OCI-LY1 (cell line): ENCODE data around the gene STX18.

Source experiments
- H2AFZ ChIP-seq: fragments of 200-600 bp; sonication (generic), shearing (Covaris generic); 2 replicates; pipeline ENCODE4 v1.6.0; 2014; ENCODE audit warnings: antibody characterized with exemption, mild to moderate bottlenecking, low read length
- H3F3A ChIP-seq: fragments of 200-600 bp; sonication (generic), shearing (Covaris generic); 2 replicates; pipeline ENCODE4 v1.6.0; 2014; ENCODE audit warnings: mild to moderate bottlenecking, antibody characterized with exemption, low read length, moderate library complexity; ENCODE audit not compliant: insufficient read depth
- H3K27ac ChIP-seq: fragments of 200-600 bp; sonication (generic); 2 replicates; pipeline ENCODE4 v1.5.1; 2014; ENCODE audit warnings: low read length, mixed run types, mild to moderate bottlenecking, low read depth; ENCODE audit not compliant: poor library complexity, severe bottlenecking
- H3K27me3 ChIP-seq: fragments of 200-600 bp; sonication (generic); 2 replicates; pipeline ENCODE4 v1.6.0; 2014; ENCODE audit warnings: antibody characterized with exemption, mild to moderate bottlenecking, low read length, moderate library complexity; ENCODE audit not compliant: insufficient read depth
- H3K36me3 ChIP-seq: fragments of 200-600 bp; sonication (generic); 2 replicates; pipeline ENCODE4 v1.6.1; 2014; ENCODE audit warnings: mild to moderate bottlenecking, antibody characterized with exemption, low read length, moderate library complexity, mixed read lengths; ENCODE audit not compliant: insufficient read depth
- H3K4me1 ChIP-seq: fragments of 200-600 bp; sonication (generic); 2 replicates; pipeline ENCODE4 v1.5.1; 2014; ENCODE audit warnings: mild to moderate bottlenecking, low read length, moderate library complexity; ENCODE audit not compliant: insufficient read depth, severe bottlenecking
- H3K4me2 ChIP-seq: fragments of 200-600 bp; sonication (generic), shearing (Covaris generic); 2 replicates; pipeline ENCODE4 v1.6.1; 2014; ENCODE audit warnings: low read length
- H3K4me3 ChIP-seq: fragments of 200-600 bp; sonication (generic); 2 replicates; pipeline ENCODE4 v1.5.1; 2014; ENCODE audit warnings: low read length, low read depth, mild to moderate bottlenecking, mixed read lengths; ENCODE audit not compliant: poor library complexity, severe bottlenecking
- H3K79me2 ChIP-seq: fragments of 200-600 bp; shearing (Covaris generic); 2 replicates; pipeline ENCODE4 v1.6.1; 2016; ENCODE audit warnings: mixed run types, low read length, mixed read lengths; ENCODE audit not compliant: insufficient read depth
- H3K9ac ChIP-seq: fragments of 200-600 bp; sonication (generic), shearing (Covaris generic); 2 replicates; pipeline ENCODE4 v1.6.1; 2014; ENCODE audit warnings: mild to moderate bottlenecking, low read length, mixed read lengths
- H3K9me2 ChIP-seq: fragments of 200-600 bp; sonication (generic), shearing (Covaris generic); 2 replicates; pipeline ENCODE4 v1.6.1; 2014; ENCODE audit warnings: low read depth, mild to moderate bottlenecking, low read length, mixed read lengths
- H3K9me3 ChIP-seq: fragments of 200-600 bp; shearing (Covaris generic); 2 replicates; pipeline ENCODE4 v1.6.1; 2014; ENCODE audit warnings: low read length, mixed read lengths
- H4K20me1 ChIP-seq: fragments of 200-600 bp; sonication (generic), shearing (Covaris generic); 2 replicates; pipeline ENCODE4 v1.6.0; 2016; ENCODE audit warnings: mild to moderate bottlenecking, low read length; ENCODE audit not compliant: insufficient read depth
- EZH2 ChIP-seq: fragments of 200-600 bp; sonication (generic), shearing (Covaris generic); IDR thresholded peaks from 2 replicates; pipeline ENCODE4 v1.8.0; 2017; ENCODE audit warnings: borderline replicate concordance, mixed run types, mild to moderate bottlenecking, antibody characterized with exemption, low read length, moderate library complexity, mixed read lengths
- TF ChIP-seq, protein P1 (sequence below): fragments of 200-600 bp; sonication (generic), shearing (Covaris generic); IDR thresholded peaks from 2 replicates; pipeline ENCODE4 v1.5.1; 2017; ENCODE audit warnings: mild to moderate bottlenecking, antibody characterized with exemption, low read length, moderate library complexity, mixed read lengths

The STX18 gene

DNA sequence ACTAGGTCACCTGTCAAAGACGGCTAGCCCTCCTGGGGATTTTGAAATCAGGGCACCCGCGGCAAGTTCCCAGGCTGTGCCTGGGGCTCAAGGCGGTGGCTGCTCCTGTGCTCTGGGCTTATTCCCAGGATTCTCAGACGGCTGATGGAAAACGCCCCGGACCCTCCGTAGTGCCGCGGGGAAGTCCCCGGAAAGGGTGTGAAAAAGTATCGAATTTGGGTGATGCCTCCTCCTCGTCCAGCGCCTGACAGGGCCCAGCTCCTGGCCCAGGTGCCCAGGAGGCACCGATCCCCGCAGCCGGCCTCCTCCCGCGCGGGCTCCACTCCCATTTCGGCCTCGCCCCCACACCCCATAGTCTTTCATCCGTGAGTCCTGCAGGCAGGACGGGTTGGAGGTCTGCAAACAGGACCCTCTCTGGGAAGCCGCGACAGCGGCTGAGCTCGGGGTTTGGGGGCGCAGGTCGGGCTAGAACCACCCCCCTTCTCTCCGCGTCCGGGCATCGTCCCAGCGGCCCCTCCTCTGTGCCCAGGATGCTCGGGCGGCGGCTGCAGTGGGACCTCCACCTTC is 156.0 kb downstream of the STX18 start:
- Histone ChIP-seq H3F3A (no peaks in the 10 kb centered on the region), H4K20me1 (no peaks in the 10 kb centered on the region), H3K27me3 (no peaks in the 10 kb centered on the region), H3K9me2 (no peaks in the 10 kb centered on the region), H3K9me3 (no peaks in the 10 kb centered on the region), H3K9ac (peak overlapping the region; percentile 74), H3K36me3 (peaks cover 18% of the 10 kb centered on the region; the same call in 1 of the 2 replicates), H3K4me1 (peaks cover 37% of the 10 kb centered on the region), H3K79me2 (no peaks in the 10 kb centered on the region), H3K4me3 (peak overlapping the region; percentile 89), H2AFZ (no peak overlapping the region), H3K27ac (no peak overlapping the region), H3K4me2 (peak overlapping the region; percentile 71)
- TF ChIP-seq, protein P1, sequence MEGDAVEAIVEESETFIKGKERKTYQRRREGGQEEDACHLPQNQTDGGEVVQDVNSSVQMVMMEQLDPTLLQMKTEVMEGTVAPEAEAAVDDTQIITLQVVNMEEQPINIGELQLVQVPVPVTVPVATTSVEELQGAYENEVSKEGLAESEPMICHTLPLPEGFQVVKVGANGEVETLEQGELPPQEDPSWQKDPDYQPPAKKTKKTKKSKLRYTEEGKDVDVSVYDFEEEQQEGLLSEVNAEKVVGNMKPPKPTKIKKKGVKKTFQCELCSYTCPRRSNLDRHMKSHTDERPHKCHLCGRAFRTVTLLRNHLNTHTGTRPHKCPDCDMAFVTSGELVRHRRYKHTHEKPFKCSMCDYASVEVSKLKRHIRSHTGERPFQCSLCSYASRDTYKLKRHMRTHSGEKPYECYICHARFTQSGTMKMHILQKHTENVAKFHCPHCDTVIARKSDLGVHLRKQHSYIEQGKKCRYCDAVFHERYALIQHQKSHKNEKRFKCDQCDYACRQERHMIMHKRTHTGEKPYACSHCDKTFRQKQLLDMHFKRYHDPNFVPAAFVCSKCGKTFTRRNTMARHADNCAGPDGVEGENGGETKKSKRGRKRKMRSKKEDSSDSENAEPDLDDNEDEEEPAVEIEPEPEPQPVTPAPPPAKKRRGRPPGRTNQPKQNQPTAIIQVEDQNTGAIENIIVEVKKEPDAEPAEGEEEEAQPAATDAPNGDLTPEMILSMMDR: no peak
- TF ChIP-seq EZH2: no peak

DNA sequence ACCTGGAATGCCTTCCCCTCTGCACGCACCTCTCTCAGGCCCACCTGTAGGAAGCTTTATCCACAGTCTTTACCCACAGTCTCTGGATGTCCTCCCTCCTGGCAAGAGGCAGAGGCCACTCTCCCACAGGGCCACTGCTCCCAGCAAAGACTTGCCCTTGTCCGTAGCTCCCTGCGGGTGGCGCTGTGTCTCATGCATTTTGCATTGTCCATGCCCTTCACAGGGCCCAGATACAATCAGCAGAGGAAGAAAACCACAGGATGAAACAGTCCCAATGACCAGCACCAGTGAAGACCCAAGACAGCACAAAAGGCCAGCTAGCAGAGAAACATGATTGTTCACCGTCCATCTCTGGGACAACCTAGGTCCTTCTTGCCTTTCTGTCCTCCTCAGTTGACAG is 157.0 kb downstream of the STX18 start:
- Histone ChIP-seq H3K79me2 (no peaks in the 10 kb centered on the region), H3K27ac (no peak overlapping the region), H3K9ac (no peak overlapping the region), H3K4me3 (no peak overlapping the region), H3K9me3 (no peaks in the 10 kb centered on the region), H3F3A (no peaks in the 10 kb centered on the region), H3K27me3 (no peaks in the 10 kb centered on the region), H3K36me3 (peaks cover 11% of the 10 kb centered on the region; the same call in 1 of the 2 replicates), H3K4me2 (0 out of 2 replicates have a peak overlapping the region, but pooled peaks have one; percentile 20), H3K9me2 (no peaks in the 10 kb centered on the region), H2AFZ (no peak overlapping the region), H3K4me1 (peaks cover 35% of the 10 kb centered on the region), H4K20me1 (no peaks in the 10 kb centered on the region)
- no peak for TF ChIP-seq EZH2
- TF ChIP-seq, protein P1: peak; percentile 59

DNA sequence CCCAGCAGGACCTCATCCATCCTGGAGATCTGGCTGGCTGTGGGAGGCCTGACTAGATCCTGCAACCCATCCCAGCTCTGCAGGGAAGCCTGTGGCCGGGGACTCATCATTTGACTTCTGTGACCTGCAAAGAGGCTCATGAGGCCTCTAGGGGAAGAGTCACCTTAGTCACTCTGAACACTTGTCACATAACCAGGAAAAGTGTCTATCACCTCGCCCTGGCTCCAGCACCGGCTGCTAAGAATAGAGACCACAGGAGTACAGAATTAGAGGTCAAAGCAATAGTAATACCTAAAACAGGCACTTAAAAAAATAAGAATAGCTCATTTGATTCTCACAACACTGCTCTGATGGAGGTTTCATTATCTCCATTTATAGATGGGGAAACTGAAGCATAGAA is 158.8 kb downstream of the STX18 start:
- Histone ChIP-seq H3K27me3 (no peaks in the 10 kb centered on the region), H3K9me3 (no peaks in the 10 kb centered on the region), H3K36me3 (no peaks in the 10 kb centered on the region), H2AFZ (no peak overlapping the region), H3K9me2 (no peaks in the 10 kb centered on the region), H3K4me2 (no peak overlapping the region), H3K9ac (no peak overlapping the region), H3K79me2 (no peaks in the 10 kb centered on the region), H4K20me1 (no peaks in the 10 kb centered on the region), H3K27ac (no peak overlapping the region), H3F3A (no peaks in the 10 kb centered on the region), H3K4me1 (peaks cover 18% of the 10 kb centered on the region), H3K4me3 (no peak overlapping the region)
- TF ChIP-seq EZH2: no peak

DNA sequence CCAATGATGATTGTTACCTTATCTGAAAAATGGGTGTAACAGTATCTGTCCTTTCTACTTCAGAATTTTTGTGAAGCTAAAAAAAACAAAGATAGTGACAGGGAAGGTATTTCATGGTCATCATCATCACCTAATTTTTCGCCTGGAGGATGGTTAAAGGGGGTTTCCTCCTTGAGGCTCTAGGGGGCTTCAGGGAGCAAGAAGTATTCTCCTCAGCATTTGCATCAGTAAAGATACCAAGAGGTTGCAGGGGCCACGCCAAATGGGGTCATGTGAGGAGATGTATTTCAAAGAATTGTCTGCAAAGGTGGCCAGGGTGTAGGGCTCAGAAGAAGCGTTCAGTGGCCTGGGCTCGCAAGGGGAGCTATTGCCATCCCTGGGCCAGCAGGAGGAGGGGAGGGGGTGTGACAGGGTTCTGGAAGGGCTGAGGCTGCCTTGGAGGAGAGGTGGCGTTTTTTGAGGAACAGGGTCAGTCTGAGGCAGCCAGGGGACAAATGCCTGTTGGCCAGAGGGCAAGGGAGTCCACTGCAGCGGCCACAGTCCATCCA is 162.2 kb downstream of the STX18 start:
- no peaks in the 10 kb centered on the region for H3K27me3 ChIP-seq
- no peaks in the 10 kb centered on the region for H3K9me3 ChIP-seq
- no peaks in the 10 kb centered on the region for H3K36me3 ChIP-seq
- no peak overlapping the region for H3K4me3 ChIP-seq
- no peaks in the 10 kb centered on the region for H4K20me1 ChIP-seq
- no peak overlapping the region for H2AFZ ChIP-seq
- H3F3A ChIP-seq: no peaks in the 10 kb centered on the region
- no peak overlapping the region for H3K27ac ChIP-seq
- H3K9ac ChIP-seq: no peak overlapping the region
- peaks cover 5% of the 10 kb centered on the region for H3K4me1 ChIP-seq
- no peaks in the 10 kb centered on the region for H3K9me2 ChIP-seq
- H3K79me2 ChIP-seq: no peaks in the 10 kb centered on the region
- H3K4me2 ChIP-seq: no peak overlapping the region
- TF ChIP-seq, protein P1: peak; percentile 23; the same call in 1 of the 2 replicates
- TF ChIP-seq EZH2: no peak
